ENCODE results near the gene FOXP4. TPM values are rescaled to one million over a fixed set of nuclear protein-coding genes. Genes with fewer than 3 reads are reported as not detected.

The FOXP4 gene
- total RNA-seq, 1 donor from 2014 or later, result 40.7 TPM

- Mint-ChIP-seq H3K4me3 (no peak overlapping the region), H3K36me3 (ENCODE audit: low read depth) (peaks cover 75% of the 10 kb centered on the region), H3K27me3 (no peaks in the 10 kb centered on the region), H3K27ac (no peak overlapping the region), H3K9me3 (no peaks in the 10 kb centered on the region), H3K4me1 (peaks cover 4% of the 10 kb centered on the region)
- no peak for ATAC-seq (ENCODE audit: low read depth)
- ChIA-PET CTCF (interaction anchor here (0.7 to 5.6 kb wide), 5 partner anchors 12 to 217 kb away, joined by 3 to 50 read pairs (median 3); no protein-coding TSS in a partner anchor), POLR2A (no interaction called here)
- no peak for DNase-seq
- intact Hi-C loops (cut with micrococcal nuclease), result no loop called here
- TF ChIP-seq, protein P1, sequence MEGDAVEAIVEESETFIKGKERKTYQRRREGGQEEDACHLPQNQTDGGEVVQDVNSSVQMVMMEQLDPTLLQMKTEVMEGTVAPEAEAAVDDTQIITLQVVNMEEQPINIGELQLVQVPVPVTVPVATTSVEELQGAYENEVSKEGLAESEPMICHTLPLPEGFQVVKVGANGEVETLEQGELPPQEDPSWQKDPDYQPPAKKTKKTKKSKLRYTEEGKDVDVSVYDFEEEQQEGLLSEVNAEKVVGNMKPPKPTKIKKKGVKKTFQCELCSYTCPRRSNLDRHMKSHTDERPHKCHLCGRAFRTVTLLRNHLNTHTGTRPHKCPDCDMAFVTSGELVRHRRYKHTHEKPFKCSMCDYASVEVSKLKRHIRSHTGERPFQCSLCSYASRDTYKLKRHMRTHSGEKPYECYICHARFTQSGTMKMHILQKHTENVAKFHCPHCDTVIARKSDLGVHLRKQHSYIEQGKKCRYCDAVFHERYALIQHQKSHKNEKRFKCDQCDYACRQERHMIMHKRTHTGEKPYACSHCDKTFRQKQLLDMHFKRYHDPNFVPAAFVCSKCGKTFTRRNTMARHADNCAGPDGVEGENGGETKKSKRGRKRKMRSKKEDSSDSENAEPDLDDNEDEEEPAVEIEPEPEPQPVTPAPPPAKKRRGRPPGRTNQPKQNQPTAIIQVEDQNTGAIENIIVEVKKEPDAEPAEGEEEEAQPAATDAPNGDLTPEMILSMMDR (IDR thresholded peaks at IDR 0.05), result no peak
These were observed 44.9 kb downstream of the FOXP4 start for GRCh38 chr6:41591122-41591521.

DNA sequence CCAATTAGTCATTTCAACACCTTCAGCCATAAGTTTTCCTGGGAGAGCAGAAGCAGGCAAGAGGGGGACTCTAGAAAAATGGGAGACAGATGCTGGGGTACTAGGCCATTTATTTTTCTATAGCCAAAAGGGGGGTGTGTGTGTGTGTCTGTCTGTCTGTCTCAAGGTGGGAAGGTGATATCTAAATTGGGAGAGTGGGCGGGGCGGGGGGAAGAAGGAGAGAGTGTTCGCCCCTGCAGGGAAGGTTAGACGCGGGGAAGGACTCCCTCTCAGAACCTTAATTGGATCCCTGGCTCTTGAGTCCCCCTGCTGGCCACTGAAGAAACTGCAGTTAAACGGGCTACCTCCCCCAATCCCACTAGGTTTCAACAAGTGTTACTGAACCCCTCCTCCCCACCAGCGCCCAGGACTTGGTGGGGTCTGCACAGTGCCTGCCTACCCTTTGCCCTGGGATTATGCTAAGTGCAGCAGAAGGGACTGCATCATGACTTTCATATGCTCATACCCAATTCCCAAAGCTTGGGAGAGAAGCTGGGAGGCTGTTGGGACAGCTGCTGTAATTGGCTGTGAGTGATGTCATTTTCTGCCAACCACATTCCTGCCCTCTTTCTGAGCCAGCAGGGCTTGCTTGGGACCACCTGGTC, 45.8 kb downstream of the FOXP4 start:
- ATAC-seq (ENCODE audit: low read depth) (peak; percentile 85), DNase-seq (peak; percentile 73)
- H3K27ac Mint-ChIP-seq, result no peak overlapping the region
- no peaks in the 10 kb centered on the region for H3K9me3 Mint-ChIP-seq
- no peaks in the 10 kb centered on the region for H3K27me3 Mint-ChIP-seq
- CTCF ChIA-PET, result interaction anchor here (0.6 to 5.6 kb wide), 12 partner anchors 11 to 258 kb away, joined by 3 to 50 read pairs (median 4); no protein-coding TSS in a partner anchor
- intact Hi-C loops (cut with micrococcal nuclease), result loop anchor here (1.0 kb wide), 6 partner anchors 46 to 286 kb away; partner anchors contain the start of gene FOXP4
- H3K4me1 Mint-ChIP-seq, result peaks cover 4% of the 10 kb centered on the region
- TF ChIP-seq, protein P1 (IDR thresholded peaks at IDR 0.05), result peak; percentile 19
- H3K36me3 Mint-ChIP-seq (ENCODE audit: low read depth), result peaks cover 77% of the 10 kb centered on the region
- POLR2A ChIA-PET, result no interaction called here
- no peak overlapping the region for H3K4me3 Mint-ChIP-seq

DNA sequence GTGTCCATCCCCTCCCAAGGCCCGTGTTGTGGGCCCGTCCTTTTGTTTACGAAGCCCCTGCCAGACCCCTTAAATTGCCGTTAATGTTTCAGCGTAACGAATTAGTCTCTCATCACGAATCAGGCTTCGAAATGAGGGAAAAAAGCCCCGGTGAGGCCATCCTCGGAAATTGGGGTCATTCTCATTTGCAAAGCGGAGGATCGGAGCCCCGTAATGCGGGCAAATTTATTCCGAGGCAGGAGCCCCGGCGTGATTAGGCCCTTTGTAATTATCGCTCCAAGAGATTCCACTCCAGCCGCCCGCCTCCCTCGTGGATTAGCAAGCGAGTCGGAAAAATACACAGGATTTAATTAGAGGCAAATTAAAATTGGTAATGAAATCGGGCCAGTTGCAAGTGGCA, 47.2 kb downstream of the FOXP4 start:
- H3K27me3 Mint-ChIP-seq, result no peaks in the 10 kb centered on the region
- ChIA-PET POLR2A (interaction anchor here (0.5 kb wide), 1 partner anchor 154 kb away, joined by 3 read pairs; no protein-coding TSS in a partner anchor), CTCF (interaction anchor here (1.5 to 5.6 kb wide), 3 partner anchors 130 to 259 kb away, joined by 5 to 50 read pairs (median 40); no protein-coding TSS in a partner anchor)
- no peak overlapping the region for H3K4me3 Mint-ChIP-seq
- DNase-seq (no peak), ATAC-seq (ENCODE audit: low read depth) (no peak)
- no peak overlapping the region for H3K27ac Mint-ChIP-seq
- intact Hi-C loops (cut with micrococcal nuclease), result no loop called here
- H3K4me1 Mint-ChIP-seq, result peaks cover 4% of the 10 kb centered on the region
- peaks cover 77% of the 10 kb centered on the region for H3K36me3 Mint-ChIP-seq (ENCODE audit: low read depth)
- TF ChIP-seq, protein P1 (IDR thresholded peaks at IDR 0.05), result no peak
- H3K9me3 Mint-ChIP-seq, result no peaks in the 10 kb centered on the region

DNA sequence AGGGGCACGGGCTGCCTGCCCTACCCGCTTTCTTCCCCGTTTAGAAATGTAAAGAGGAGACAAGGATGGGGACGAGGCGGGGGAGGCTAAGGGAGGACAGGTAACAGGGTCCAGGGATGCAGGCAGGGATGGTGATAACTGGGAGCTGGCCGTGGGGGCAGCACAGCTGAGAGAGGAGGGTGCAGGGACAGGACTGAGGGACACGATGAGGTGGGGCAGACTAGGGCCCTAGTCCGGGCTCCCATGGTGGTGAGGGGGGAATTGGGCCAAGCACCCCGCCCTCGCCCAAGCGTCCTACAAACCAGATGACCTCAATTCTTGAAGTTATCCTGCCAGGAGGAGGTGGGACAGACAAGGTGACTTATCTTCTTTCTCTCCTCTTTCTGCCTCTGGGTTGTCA, 47.7 kb downstream of the FOXP4 start:
- TF ChIP-seq, protein P1 (IDR thresholded peaks at IDR 0.05), result no peak
- no peak overlapping the region for H3K27ac Mint-ChIP-seq
- intact Hi-C loops (cut with micrococcal nuclease), result no loop called here
- H3K36me3 Mint-ChIP-seq (ENCODE audit: low read depth), result peaks cover 75% of the 10 kb centered on the region
- H3K9me3 Mint-ChIP-seq, result no peaks in the 10 kb centered on the region
- H3K4me1 Mint-ChIP-seq, result peaks cover 4% of the 10 kb centered on the region
- DNase-seq (no peak), ATAC-seq (ENCODE audit: low read depth) (no peak)
- POLR2A ChIA-PET, result interaction anchor here (0.5 kb wide), 1 partner anchor 155 kb away, joined by 3 read pairs; no protein-coding TSS in a partner anchor
- no peak overlapping the region for H3K4me3 Mint-ChIP-seq
- CTCF ChIA-PET, result interaction anchor here (1.3 to 5.6 kb wide), 4 partner anchors 130 to 220 kb away, joined by 3 to 50 read pairs (median 24); no protein-coding TSS in a partner anchor
- H3K27me3 Mint-ChIP-seq, result no peaks in the 10 kb centered on the region

GRCh38 chr6:41594326-41594725, 48.1 kb downstream of the FOXP4 start:
- no peak for ATAC-seq (ENCODE audit: low read depth)
- H3K27ac Mint-ChIP-seq, result no peak overlapping the region
- TF ChIP-seq, protein P1 (IDR thresholded peaks at IDR 0.05), result no peak
- intact Hi-C loops (cut with micrococcal nuclease), result no loop called here
- H3K4me3 Mint-ChIP-seq, result no peak overlapping the region
- H3K9me3 Mint-ChIP-seq, result no peaks in the 10 kb centered on the region
- peaks cover 4% of the 10 kb centered on the region for H3K4me1 Mint-ChIP-seq
- H3K27me3 Mint-ChIP-seq, result no peaks in the 10 kb centered on the region
- POLR2A ChIA-PET, result no interaction called here
- H3K36me3 Mint-ChIP-seq (ENCODE audit: low read depth), result peaks cover 79% of the 10 kb centered on the region
- no peak for DNase-seq
- CTCF ChIA-PET, result interaction anchor here (1.3 to 5.6 kb wide), 4 partner anchors 131 to 221 kb away, joined by 3 to 50 read pairs (median 5); no protein-coding TSS in a partner anchor

All from activated B cell treated with CpG ODN at 0.5 μM for 24 hours (primary cell).